ENCODE measurements around the gene PCDH19. TPM values are rescaled to one million over a fixed set of nuclear protein-coding genes. Genes with fewer than 3 reads are reported as not detected.

Gene PCDH19
- total RNA-seq, 1 experiment from 2014 or later, result 0.04 TPM

DNA sequence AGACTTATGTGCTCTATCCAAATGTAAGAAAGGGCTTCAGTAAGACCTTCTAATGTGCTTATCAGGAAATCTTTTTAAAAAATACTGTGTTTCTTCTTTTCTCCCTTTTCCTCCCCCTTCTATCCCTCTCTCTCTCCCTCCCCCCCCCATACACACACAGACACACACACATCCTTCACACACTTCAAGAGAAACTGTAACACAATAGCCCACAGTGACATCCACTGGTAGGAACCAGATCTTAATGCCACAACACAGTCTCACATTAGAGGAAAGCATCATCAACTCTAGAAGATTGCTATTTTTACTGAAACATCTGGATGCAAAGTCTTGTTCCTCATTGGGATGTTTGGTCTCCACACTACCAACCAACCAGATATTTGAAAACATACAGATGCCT lies 4.6 kb downstream of the PCDH19 start:
- TF ChIP-seq EZH2 (IDR thresholded peaks at IDR 0.05; ENCODE audit: low read depth), result no peak
- TF ChIP-seq, protein P1, sequence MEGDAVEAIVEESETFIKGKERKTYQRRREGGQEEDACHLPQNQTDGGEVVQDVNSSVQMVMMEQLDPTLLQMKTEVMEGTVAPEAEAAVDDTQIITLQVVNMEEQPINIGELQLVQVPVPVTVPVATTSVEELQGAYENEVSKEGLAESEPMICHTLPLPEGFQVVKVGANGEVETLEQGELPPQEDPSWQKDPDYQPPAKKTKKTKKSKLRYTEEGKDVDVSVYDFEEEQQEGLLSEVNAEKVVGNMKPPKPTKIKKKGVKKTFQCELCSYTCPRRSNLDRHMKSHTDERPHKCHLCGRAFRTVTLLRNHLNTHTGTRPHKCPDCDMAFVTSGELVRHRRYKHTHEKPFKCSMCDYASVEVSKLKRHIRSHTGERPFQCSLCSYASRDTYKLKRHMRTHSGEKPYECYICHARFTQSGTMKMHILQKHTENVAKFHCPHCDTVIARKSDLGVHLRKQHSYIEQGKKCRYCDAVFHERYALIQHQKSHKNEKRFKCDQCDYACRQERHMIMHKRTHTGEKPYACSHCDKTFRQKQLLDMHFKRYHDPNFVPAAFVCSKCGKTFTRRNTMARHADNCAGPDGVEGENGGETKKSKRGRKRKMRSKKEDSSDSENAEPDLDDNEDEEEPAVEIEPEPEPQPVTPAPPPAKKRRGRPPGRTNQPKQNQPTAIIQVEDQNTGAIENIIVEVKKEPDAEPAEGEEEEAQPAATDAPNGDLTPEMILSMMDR (conservative IDR thresholded peaks at IDR 0.05), result no peak
- POLR2A ChIA-PET (ENCODE audit: unreplicated experiment), result no interaction called here
- Histone ChIP-seq H3K4me3 (no peak overlapping the region), H4K20me1 (ENCODE audit: insufficient read depth) (no peaks in the 10 kb centered on the region), H3K9me3 (ENCODE audit: insufficient read depth, low read depth) (no peaks in the 10 kb centered on the region), H3K9me2 (ENCODE audit: insufficient read depth) (no peaks in the 10 kb centered on the region), H3K4me1 (replicated peaks; ENCODE audit: insufficient read depth) (no peaks in the 10 kb centered on the region), H3F3A (ENCODE audit: insufficient read depth, low read depth) (no peaks in the 10 kb centered on the region), H3K27me3 (ENCODE audit: insufficient read depth, low read depth) (no peaks in the 10 kb centered on the region), H3K4me2 (no peak overlapping the region), H3K79me2 (ENCODE audit: low read depth) (no peaks in the 10 kb centered on the region), H3K36me3 (ENCODE audit: low read depth) (no peaks in the 10 kb centered on the region), H2AFZ (no peak overlapping the region), H3K27ac (no peak overlapping the region)
- CTCF ChIA-PET, result no interaction called here
- no peak for DNase-seq
- intact Hi-C loops (cut with micrococcal nuclease; ENCODE audit: unreplicated experiment), result no loop called here
- no TSS peak for BruUV-seq (replicated peaks)

DNA sequence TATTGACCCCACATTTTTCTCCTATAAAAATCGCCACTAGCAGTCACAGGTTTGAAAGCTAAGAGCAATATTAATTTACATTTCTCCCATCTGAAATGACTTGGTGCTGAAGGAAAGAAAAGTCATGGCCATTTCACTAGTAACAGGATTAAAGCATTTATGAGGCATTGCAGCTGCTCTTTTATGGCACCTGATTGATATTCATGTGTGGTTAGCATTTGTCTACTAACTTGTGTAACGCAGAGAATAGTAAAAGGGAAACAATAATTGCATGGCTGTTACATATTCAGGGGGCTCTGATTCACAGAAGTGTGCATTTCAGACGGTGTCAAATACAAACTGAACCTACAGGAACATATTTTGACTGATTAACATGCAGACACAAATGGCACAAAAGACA lies 5.2 kb downstream of the PCDH19 start:
- BruUV-seq (replicated peaks), result no TSS peak
- no peak overlapping the region for H3K4me3 ChIP-seq
- no peaks in the 10 kb centered on the region for H3K4me1 ChIP-seq (replicated peaks; ENCODE audit: insufficient read depth)
- ChIA-PET POLR2A (ENCODE audit: unreplicated experiment) (no interaction called here), CTCF (no interaction called here)
- H3K4me2 ChIP-seq, result no peak overlapping the region
- H4K20me1 ChIP-seq (ENCODE audit: insufficient read depth), result no peaks in the 10 kb centered on the region
- no peaks in the 10 kb centered on the region for H3K9me3 ChIP-seq (ENCODE audit: insufficient read depth, low read depth)
- no peaks in the 10 kb centered on the region for H3K36me3 ChIP-seq (ENCODE audit: low read depth)
- no peak overlapping the region for H3K27ac ChIP-seq
- H3K79me2 ChIP-seq (ENCODE audit: low read depth), result no peaks in the 10 kb centered on the region
- no peaks in the 10 kb centered on the region for H3F3A ChIP-seq (ENCODE audit: insufficient read depth, low read depth)
- DNase-seq, result no peak
- H3K27me3 ChIP-seq (ENCODE audit: insufficient read depth, low read depth), result no peaks in the 10 kb centered on the region
- TF ChIP-seq EZH2 (IDR thresholded peaks at IDR 0.05; ENCODE audit: low read depth), result no peak
- TF ChIP-seq, protein P1 (conservative IDR thresholded peaks at IDR 0.05), result no peak
- H3K9me2 ChIP-seq (ENCODE audit: insufficient read depth), result no peaks in the 10 kb centered on the region
- intact Hi-C loops (cut with micrococcal nuclease; ENCODE audit: unreplicated experiment), result no loop called here
- H2AFZ ChIP-seq, result no peak overlapping the region

DNA sequence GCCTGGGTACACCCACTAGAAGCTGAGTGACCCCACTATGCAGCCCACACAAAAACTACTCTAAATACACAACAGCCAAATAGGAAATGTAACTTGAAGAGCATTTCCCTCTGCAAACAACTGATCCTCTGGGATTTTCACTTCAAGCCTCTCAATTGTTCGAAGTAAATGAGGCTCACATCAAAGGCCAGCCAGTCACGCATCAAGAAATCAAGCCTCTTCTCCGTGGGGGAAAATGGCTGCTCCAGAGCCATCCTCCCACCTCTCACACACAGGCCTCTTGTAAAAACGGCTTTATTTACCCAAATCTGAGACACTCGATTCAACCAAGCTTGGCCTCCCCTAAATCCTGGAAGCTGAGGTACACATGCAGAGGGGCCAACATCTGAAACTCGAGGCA lies 14.3 kb downstream of the PCDH19 start:
- no peaks in the 10 kb centered on the region for H4K20me1 ChIP-seq (ENCODE audit: insufficient read depth)
- no peak for DNase-seq
- intact Hi-C loops (cut with micrococcal nuclease; ENCODE audit: unreplicated experiment), result no loop called here

More for the DNA sequence above, 14.3 kb downstream of the PCDH19 start:
- Histone ChIP-seq H3K9me2 (ENCODE audit: insufficient read depth) (no peaks in the 10 kb centered on the region), H2AFZ (no peak overlapping the region), H3K4me3 (no peak overlapping the region), H3K9me3 (ENCODE audit: insufficient read depth, low read depth) (no peaks in the 10 kb centered on the region), H3K27ac (no peak overlapping the region), H3K79me2 (ENCODE audit: low read depth) (no peaks in the 10 kb centered on the region), H3K27me3 (ENCODE audit: insufficient read depth, low read depth) (no peaks in the 10 kb centered on the region), H3F3A (ENCODE audit: insufficient read depth, low read depth) (no peaks in the 10 kb centered on the region), H3K4me2 (no peak overlapping the region), H3K36me3 (ENCODE audit: low read depth) (no peaks in the 10 kb centered on the region), H3K4me1 (replicated peaks; ENCODE audit: insufficient read depth) (no peaks in the 10 kb centered on the region)
- CTCF ChIA-PET, result no interaction called here
- no TSS peak for BruUV-seq (replicated peaks)
- no peak for TF ChIP-seq EZH2 (IDR thresholded peaks at IDR 0.05; ENCODE audit: low read depth)
- TF ChIP-seq, protein P1 (conservative IDR thresholded peaks at IDR 0.05), result no peak
- POLR2A ChIA-PET (ENCODE audit: unreplicated experiment), result no interaction called here
